GM12878 (cell line): ENCODE results near the gene INSRR. TPM values are rescaled to one million over a fixed set of nuclear protein-coding genes. Genes with fewer than 3 reads are reported as not detected.

Source experiments
- ATAC-seq: fragments of 200-7000 bp; cut with Tn5 transposase; 3 replicates; pipeline ENCODE4 v1.9.1; 2020; ENCODE audit warnings: mild to moderate bottlenecking, moderate library complexity
- BruUV-seq: library from RNA; stranded (reverse); fragments of 400-500 nt; replicated peaks from 2 replicates; lab custom pipeline; 2021; lab: Mats Ljungman, UMichigan
- CTCF ChIA-PET: fragments of 300-600 bp; sonication (Branson Sonifier 250); formaldehyde crosslinking; extraction: SDS; loops from one replicate; lab custom pipeline; 2021; ENCODE audit warnings: inconsistent platforms; lab: Yijun Ruan, JAX
- POLR2A ChIA-PET: fragments of 350-600 bp; formaldehyde crosslinking; extraction: SDS; loops from one replicate; lab custom pipeline; 2021; ENCODE audit warnings: inconsistent platforms; lab: Charles Lee
- RAD21 ChIA-PET: fragments of 300-600 bp; sonication (Branson Sonifier 250); formaldehyde crosslinking; loops from one replicate; lab custom pipeline; 2023; ENCODE audit warnings: antibody characterized with exemption; ENCODE audit not compliant: unreplicated experiment; lab: Charles Lee
- SMC1A ChIA-PET: fragments of 300-600 bp; sonication (Branson Sonifier 250); formaldehyde crosslinking; loops from one replicate; lab custom pipeline; 2023; ENCODE audit not compliant: unreplicated experiment, uncharacterized antibody; lab: Charles Lee
- DNase-seq: peaks from one replicate; pipeline ENCODE4 v3.0.0-alpha.2; 2011; ENCODE audit warnings: low read depth, low spot score
- FAIRE-seq: peaks from 3 replicates; lab custom pipeline; 2011; peaks lifted over from hg19 to GRCh38; lab: Jason Lieb, UNC
- H2AFZ ChIP-seq: 2 replicates; pipeline ENCODE4 v1.6.0; 2011; ENCODE audit warnings: low read depth, low read length, control low read depth; ENCODE audit not compliant: control insufficient read depth
- H3K27ac ChIP-seq: 2 replicates; pipeline ENCODE4 v1.5.1; 2011; ENCODE audit warnings: control low read depth; ENCODE audit not compliant: control insufficient read depth, insufficient read depth
- H3K27me3 ChIP-seq, 2 experiments: replicated peaks in 1 of 2; 2 replicates each; pipeline versions ENCODE4 v1.6.0 to v1.6.1; 2011; ENCODE audit warnings: low read length in 1 of 2; ENCODE audit not compliant: control insufficient read depth in 2 of 2, insufficient read depth in 2 of 2
- H3K36me3 ChIP-seq, 2 experiments: 2 replicates each; pipeline ENCODE4 v1.5.1; 2011; ENCODE audit warnings: low read length in 1 of 2; ENCODE audit not compliant: control insufficient read depth in 2 of 2, insufficient read depth in 2 of 2
- H3K4me1 ChIP-seq: 2 replicates; pipeline ENCODE4 v1.6.1; 2011; ENCODE audit warnings: mild to moderate bottlenecking, low read length, moderate library complexity, mixed read lengths; ENCODE audit not compliant: control insufficient read depth, insufficient read depth
- H3K4me2 ChIP-seq: 2 replicates; pipeline ENCODE4 v1.6.0; 2011; ENCODE audit warnings: control low read depth; ENCODE audit not compliant: control insufficient read depth, insufficient read depth
- H3K4me3 ChIP-seq: fragments of 200-600 bp; sonication (generic); 2 replicates; pipeline ENCODE4 v1.5.1; 2016
- H3K79me2 ChIP-seq: 2 replicates; pipeline ENCODE4 v1.6.0; 2011; ENCODE audit warnings: low read length; ENCODE audit not compliant: control insufficient read depth, insufficient read depth
- H3K9ac ChIP-seq: 2 replicates; pipeline ENCODE4 v1.8.0; 2011; ENCODE audit warnings: low read length, control low read depth, mixed read lengths; ENCODE audit not compliant: control insufficient read depth, insufficient read depth
- H3K9me3 ChIP-seq: replicated peaks from 3 replicates; pipeline ENCODE4 v1.5.1; 2011; ENCODE audit warnings: mild to moderate bottlenecking, low read length; ENCODE audit not compliant: control insufficient read depth, insufficient read depth
- H4K20me1 ChIP-seq: 2 replicates; pipeline ENCODE4 v1.6.0; 2011; ENCODE audit not compliant: control insufficient read depth, insufficient read depth
- KLF5 ChIP-seq: fragments of 450-650 bp; IDR thresholded peaks from 2 replicates; pipeline ENCODE4 v1.6.1; 2014; ENCODE audit warnings: mild to moderate bottlenecking; ENCODE audit not compliant: partially characterized antibody
- MEF2B ChIP-seq: fragments of 450-650 bp; IDR thresholded peaks from 2 replicates; pipeline ENCODE4 v1.6.1; 2018; ENCODE audit warnings: mild to moderate bottlenecking, moderate library complexity; ENCODE audit not compliant: partially characterized antibody, poor library complexity, severe bottlenecking
- NRF1 ChIP-seq: conservative IDR thresholded peaks from 2 replicates; pipeline ENCODE4 v1.6.1; 2011; ENCODE audit warnings: mild to moderate bottlenecking, low read depth, low read length, improper control_type of control experiment
- ZNF24 ChIP-seq: fragments of 450-650 bp; IDR thresholded peaks from 2 replicates; pipeline ENCODE4 v1.6.1; 2017; ENCODE audit warnings: antibody characterized with exemption, mild to moderate bottlenecking
- ZNF274 ChIP-seq: IDR thresholded peaks from one replicate; pipeline ENCODE4 v1.8.0; 2011; ENCODE audit not compliant: insufficient read length, insufficient read depth
- WGBS: methylation state at CpG from one replicate; pipeline ENCODE4 v1.1.6; 2016; ENCODE audit warnings: low lambda C conversion rate; ENCODE audit not compliant: insufficient replicate concordance, insufficient coverage; ENCODE audit errors: missing lambda C conversion rate; 5-methylcytosine and 5-hydroxymethylcytosine counted together
- in situ Hi-C: fragments of 300-500 bp; cut with MboI; formaldehyde crosslinking; loops from 9 replicates; pipeline ENCODE4 v1.14.3; 2018; ENCODE audit warnings: mixed read lengths
- intact Hi-C: fragments of 100-400 bp; cut with micrococcal nuclease; formaldehyde crosslinking; loops from one replicate; pipeline ENCODE4 v1.14.2; 2022; ENCODE audit not compliant: unreplicated experiment
- polyA plus RNA-seq, 11 experiments: library from polyadenylated mRNA; depleted of rRNA in 4 of 11; unstranded in 6 of 11; stranded (reverse) in 5 of 11; fragments of >200 nt; fragmentation: Nextera tagmentation in 4 of 11; fragmentation: Illumina TruSeq in 1 of 11; extraction: Ambion mirVana in 4 of 11; extraction: Trizol in 1 of 11; gene quantifications; 1 replicate in 1 of 11; 2 replicates in 10 of 11; pipeline versions ENCODE4 v1.2.1 to v1.2.3, GENCODE V29; 2011 to 2016; ENCODE audit warnings: inconsistent platforms in 2 of 11, missing spikeins in 2 of 11, low read depth in 1 of 11
- total RNA-seq, 4 experiments: library from RNA; depleted of rRNA in 3 of 4; stranded (reverse); fragments of >200 nt in 3 of 4; fragmentation: Illumina TruSeq in 1 of 4; extraction: Trizol in 1 of 4; gene quantifications; 2 replicates each; pipeline versions ENCODE4 v1.2.1 to v1.2.3, GENCODE V29; 2013 to 2021
- TF ChIP-seq, protein P1 (sequence below): IDR thresholded peaks from 2 replicates; pipeline ENCODE4 v1.6.1; 2012; ENCODE audit warnings: low read depth, low read length, improper control_type of control experiment

The INSRR gene
- total and polyA plus RNA-seq, 10 of the 15 experiments (the other 5 are each of a cell fraction or from before 2014, with no cell fraction given) = 0.01 TPM; not detected in 9

DNA sequence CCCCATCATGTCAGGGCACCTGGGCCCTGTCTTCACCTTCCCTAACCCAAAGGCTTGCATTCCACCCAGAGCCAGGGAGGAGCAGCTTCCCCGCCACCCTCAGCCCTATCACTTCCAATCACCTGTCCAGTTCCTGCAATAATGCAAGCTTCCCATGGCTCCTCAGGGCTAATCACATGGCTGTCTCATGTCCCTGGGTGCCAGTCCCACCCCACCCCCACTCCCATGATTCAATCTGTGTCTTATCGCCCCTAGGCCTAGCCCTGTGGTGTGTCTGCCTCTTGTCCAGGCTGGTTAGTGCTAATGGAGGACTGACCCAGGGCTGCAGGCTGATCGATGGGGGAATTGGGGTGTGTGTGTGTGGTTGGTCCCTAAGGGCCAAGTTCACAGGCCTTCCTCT lies 23.6 kb upstream of the INSRR start:
- H4K20me1 ChIP-seq = no peaks in the 10 kb centered on the region
- in situ Hi-C loops = no loop called here
- TF ChIP-seq ZNF24 (no peak), NRF1 (no peak), MEF2B (no peak), ZNF274 (no peak)
- TF ChIP-seq, protein P1, sequence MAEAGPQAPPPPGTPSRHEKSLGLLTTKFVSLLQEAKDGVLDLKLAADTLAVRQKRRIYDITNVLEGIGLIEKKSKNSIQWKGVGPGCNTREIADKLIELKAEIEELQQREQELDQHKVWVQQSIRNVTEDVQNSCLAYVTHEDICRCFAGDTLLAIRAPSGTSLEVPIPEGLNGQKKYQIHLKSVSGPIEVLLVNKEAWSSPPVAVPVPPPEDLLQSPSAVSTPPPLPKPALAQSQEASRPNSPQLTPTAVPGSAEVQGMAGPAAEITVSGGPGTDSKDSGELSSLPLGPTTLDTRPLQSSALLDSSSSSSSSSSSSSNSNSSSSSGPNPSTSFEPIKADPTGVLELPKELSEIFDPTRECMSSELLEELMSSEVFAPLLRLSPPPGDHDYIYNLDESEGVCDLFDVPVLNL = no peak

GRCh38 chr1:156881663-156882062 lies 22.7 kb upstream of the INSRR start:
- Histone ChIP-seq H3K9ac (no peak overlapping the region), H3K27me3 (peaks cover 0 to 10% of the 10 kb centered on the region in 2 experiments; a peak in 3 of 4 replicates), H2AFZ (no peak overlapping the region), H3K79me2 (no peaks in the 10 kb centered on the region), H4K20me1 (no peaks in the 10 kb centered on the region), H3K4me1 (no peaks in the 10 kb centered on the region), H3K36me3 (no peaks in the 10 kb centered on the region), H3K4me2 (no peak overlapping the region), H3K27ac (no peak overlapping the region), H3K9me3 (no peaks in the 10 kb centered on the region), H3K4me3 (no peak overlapping the region)
- FAIRE-seq (no peak), DNase-seq (no peak), ATAC-seq (no peak)
- in situ Hi-C loops = no loop called here
- ChIA-PET SMC1A (interaction anchor here (0.6 to 1.0 kb wide), 2 partner anchors 10 to 87 kb away, joined by 3 read pairs; no protein-coding TSS in a partner anchor), CTCF (interaction anchor here (0.9 to 2.4 kb wide), 3 partner anchors 9 to 141 kb away, joined by 3 to 13 read pairs (median 3); partner anchors contain the start of gene MRPL24), POLR2A (no interaction called here), RAD21 (interaction anchor here (1.2 kb wide), 1 partner anchor 192 kb away, joined by 4 read pairs; no protein-coding TSS in a partner anchor)
- BruUV-seq = no TSS peak
- intact Hi-C loops = no loop called here
- WGBS = 14% methylated on average over 4 of the region's 4 CpGs
- no peak for TF ChIP-seq KLF5

More for the DNA sequence above, 23.6 kb upstream of the INSRR start:
- FAIRE-seq = no peak
- no peak overlapping the region for H3K4me3 ChIP-seq
- no peak overlapping the region for H3K4me2 ChIP-seq
- peaks cover 0 to 10% of the 10 kb centered on the region in 2 experiments; a peak in 3 of 4 replicates for H3K27me3 ChIP-seq
- POLR2A ChIA-PET = no interaction called here
- WGBS = 13% methylated on average over 3 of the region's 3 CpGs
- H2AFZ ChIP-seq = no peak overlapping the region
- RAD21 ChIA-PET = no interaction called here
- BruUV-seq = no TSS peak
- ATAC-seq = no peak
- CTCF ChIA-PET = interaction anchor here (0.7 to 0.9 kb wide), 2 partner anchors 23 to 142 kb away, joined by 3 read pairs; partner anchors contain the start of gene MRPL24
- H3K79me2 ChIP-seq = no peaks in the 10 kb centered on the region
- no peak overlapping the region for H3K9ac ChIP-seq
- SMC1A ChIA-PET = no interaction called here
- intact Hi-C loops = no loop called here
- no peak for DNase-seq
- H3K9me3 ChIP-seq = no peaks in the 10 kb centered on the region
- no peaks in the 10 kb centered on the region for H3K4me1 ChIP-seq
- H3K27ac ChIP-seq = no peak overlapping the region
- H3K36me3 ChIP-seq = no peaks in the 10 kb centered on the region
